GM12874 (cell line): ENCODE results near the gene ZNF835.

Experiments used
- CTCF ChIP-seq: IDR thresholded peaks from 2 replicates; pipeline ENCODE4 v1.5.1; 2011; ENCODE audit warnings: low read depth, mild to moderate bottlenecking, control low read depth, low read length, moderate library complexity; ENCODE audit not compliant: insufficient read depth

Gene ZNF835

GRCh38 chr19:56613639-56614038 is 57.9 kb downstream of the ZNF835 start:
- TF ChIP-seq CTCF: no peak

- no peak for TF ChIP-seq CTCF
Measured at GRCh38 chr19:56612737-56613136, 58.8 kb downstream of the ZNF835 start.
